Endothelial cell of umbilical vein (primary cell): ENCODE data around the gene STMN3. TPM values are rescaled to one million over a fixed set of nuclear protein-coding genes. Genes with fewer than 3 reads are reported as not detected.

ENCODE experiments used
- BruUV-seq: library from RNA; stranded (reverse); fragments of 400-500 nt; replicated peaks from 2 replicates; lab custom pipeline; 2021; lab: Mats Ljungman, UMichigan
- CTCF ChIA-PET: fragments of 300-600, 350-600 bp; sonication (Branson Sonifier 250); formaldehyde crosslinking; loops from one replicate; lab custom pipeline; 2021; ENCODE audit warnings: antibody characterized with exemption, inconsistent platforms; lab: Charles Lee
- POLR2A ChIA-PET: fragments of 300-600, 350-600 bp; sonication (Branson Sonifier 250); formaldehyde crosslinking; loops from one replicate; lab custom pipeline; 2021; ENCODE audit warnings: antibody characterized with exemption, inconsistent platforms; lab: Charles Lee
- DNase-seq: peaks from one replicate; pipeline ENCODE4 v3.0.0-alpha.2; 2011; ENCODE audit warnings: low read depth, low spot score
- FAIRE-seq: peaks from 2 replicates; lab custom pipeline; 2011; peaks lifted over from hg19 to GRCh38; lab: Jason Lieb, UNC
- H2AFZ ChIP-seq: 2 replicates; pipeline ENCODE4 v1.6.0; 2012; ENCODE audit warnings: low read depth, low read length, control low read depth, inconsistent platforms
- H3K27ac ChIP-seq: 2 replicates; pipeline ENCODE4 v1.5.1; 2011; ENCODE audit warnings: low read depth, mild to moderate bottlenecking, control low read depth, low read length, moderate library complexity; ENCODE audit not compliant: insufficient read depth
- H3K27me3 ChIP-seq, 2 experiments: 2 replicates each; pipeline versions ENCODE4 v1.6.0 to v1.6.1; 2011; ENCODE audit warnings: low read length in 2 of 2, mixed read lengths in 1 of 2; ENCODE audit not compliant: control insufficient read depth in 2 of 2, insufficient read depth in 2 of 2
- H3K36me3 ChIP-seq, 2 experiments: 2 replicates in 1 of 2; 3 replicates in 1 of 2; pipeline ENCODE4 v1.5.1; 2011; ENCODE audit warnings: low read length in 2 of 2, mild to moderate bottlenecking in 1 of 2, moderate library complexity in 1 of 2; ENCODE audit not compliant: control insufficient read depth in 2 of 2, insufficient read depth in 2 of 2; ENCODE audit errors: extremely low read depth in 1 of 2
- H3K4me1 ChIP-seq: 3 replicates; pipeline ENCODE4 v1.5.1; 2011; ENCODE audit warnings: mild to moderate bottlenecking, low read length; ENCODE audit not compliant: control insufficient read depth, insufficient read depth; ENCODE audit errors: extremely low read depth
- H3K4me2 ChIP-seq: 2 replicates; pipeline ENCODE4 v1.6.1; 2011; ENCODE audit warnings: low read length, control low read depth, mixed read lengths; ENCODE audit not compliant: insufficient read depth
- H3K4me3 ChIP-seq, 3 experiments: fragments of 200-600 bp in 1 of 3; sonication (generic), shearing (Covaris generic) in 1 of 3; replicated peaks in 1 of 3; 2 replicates each; pipeline ENCODE4 v1.5.1; 2011 to 2016; ENCODE audit warnings: control low read depth in 3 of 3, low read length in 3 of 3, mild to moderate bottlenecking in 2 of 3, inconsistent platforms in 1 of 3, low read depth in 1 of 3, moderate library complexity in 1 of 3; ENCODE audit not compliant: insufficient read depth in 1 of 3
- H3K79me2 ChIP-seq: 2 replicates; pipeline ENCODE4 v1.6.0; 2012; ENCODE audit warnings: low read length, inconsistent platforms; ENCODE audit not compliant: control insufficient read depth, insufficient read depth
- H3K9ac ChIP-seq: replicated peaks from 2 replicates; pipeline ENCODE3; 2011; ENCODE audit warnings: low read length, control low read depth; ENCODE audit not compliant: insufficient read depth; ENCODE audit errors: extremely low read depth
- H3K9me1 ChIP-seq: replicated peaks from 3 replicates; pipeline ENCODE4 v1.6.0; 2011; ENCODE audit warnings: mild to moderate bottlenecking, low read length; ENCODE audit not compliant: control insufficient read depth, insufficient read depth; ENCODE audit errors: extremely low read depth
- H3K9me3 ChIP-seq: replicated peaks from 2 replicates; pipeline ENCODE4 v1.5.1; 2012; ENCODE audit warnings: low read length, inconsistent platforms; ENCODE audit not compliant: control insufficient read depth, insufficient read depth
- H4K20me1 ChIP-seq: replicated peaks from 2 replicates; pipeline ENCODE3; 2011; ENCODE audit warnings: mild to moderate bottlenecking, low read length; ENCODE audit not compliant: control insufficient read depth, insufficient read depth; ENCODE audit errors: extremely low read depth
- CTCF ChIP-seq, 2 donors: IDR thresholded peaks; 1 replicate in 1 of 2; 2 replicates in 1 of 2; pipeline ENCODE4 v1.5.1; 2011; ENCODE audit warnings: low read length in 2 of 2, mild to moderate bottlenecking in 2 of 2, moderate library complexity in 2 of 2, control low read depth in 1 of 2, inconsistent platforms in 1 of 2, low read depth in 1 of 2; ENCODE audit not compliant: insufficient read depth in 1 of 2; ENCODE audit errors: extremely low read depth in 1 of 2
- FOS ChIP-seq: IDR thresholded peaks from 2 replicates; pipeline ENCODE4 v1.6.1; 2011; ENCODE audit warnings: mild to moderate bottlenecking, low read length, moderate library complexity, borderline replicate concordance; ENCODE audit not compliant: insufficient read depth
- GATA2 ChIP-seq: IDR thresholded peaks from 2 replicates; pipeline ENCODE4 v1.7.0; 2011; ENCODE audit warnings: low read depth, mild to moderate bottlenecking, moderate library complexity, mixed read lengths, low read length; ENCODE audit not compliant: insufficient read length, insufficient read depth
- JUN ChIP-seq: IDR thresholded peaks from 2 replicates; pipeline ENCODE4 v1.6.1; 2011; ENCODE audit warnings: borderline replicate concordance, low read depth; ENCODE audit not compliant: insufficient read length, insufficient read depth
- MAX ChIP-seq: IDR thresholded peaks from 2 replicates; pipeline ENCODE4 v1.6.1; 2011; ENCODE audit not compliant: insufficient read depth, insufficient read length
- MYC ChIP-seq: IDR thresholded peaks from one replicate; pipeline ENCODE4 v1.6.1; 2011; ENCODE audit warnings: mild to moderate bottlenecking, low read depth, low read length
- POLR2A ChIP-seq: IDR thresholded peaks from 2 replicates; pipeline ENCODE4 v1.6.1; 2012; ENCODE audit warnings: low read depth, mild to moderate bottlenecking, control low read depth, low read length
- POLR2AphosphoS5 ChIP-seq: IDR thresholded peaks from 2 replicates; pipeline ENCODE4 v1.6.1; 2012; ENCODE audit warnings: low read depth, mild to moderate bottlenecking, control low read depth, low read length, moderate library complexity; ENCODE audit not compliant: insufficient read depth
- dilution Hi-C: fragments of 300-500 bp; cut with MboI; formaldehyde crosslinking; loops from one replicate; pipeline ENCODE4 v1.15.0; 2019; ENCODE audit warnings: low sequenced_read_pairs; ENCODE audit not compliant: extremely low pct_ligation_motif_present
- intact Hi-C: fragments of 100-400 bp; cut with micrococcal nuclease; formaldehyde crosslinking; loops from one replicate; pipeline ENCODE4 v1.10.0; 2022
- polyA plus RNA-seq, 4 experiments: library from polyadenylated mRNA; depleted of rRNA in 3 of 4; stranded (reverse) in 3 of 4; unstranded in 1 of 4; fragments of >200 nt; gene quantifications; 2 replicates each; pipeline versions ENCODE4 v1.2.1 to v1.2.3, GENCODE V29; 2011 to 2012; ENCODE audit warnings: missing spikeins in 1 of 4
- total RNA-seq: library from RNA; stranded (reverse); gene quantifications from 2 replicates; pipeline ENCODE4 v1.2.3, GENCODE V29; 2021

STMN3 gene
- total and polyA plus RNA-seq, 2 donors (not counting 3 experiments of a cell fraction or from before 2014, with no cell fraction given) = 1.7 to 4.7 TPM

- H3K9me3 ChIP-seq = no peaks in the 10 kb centered on the region
- H3K9me1 ChIP-seq = no peaks in the 10 kb centered on the region
- H4K20me1 ChIP-seq = no peaks in the 10 kb centered on the region
- peaks cover 4 to 10% of the 10 kb centered on the region in 2 experiments for H3K36me3 ChIP-seq
- no peak overlapping the region for H3K4me2 ChIP-seq
- DNase-seq (no peak), FAIRE-seq (no peak)
- H3K4me3 ChIP-seq = no peak overlapping the region
- H2AFZ ChIP-seq = no peak overlapping the region
- POLR2A ChIA-PET = no interaction called here
- intact Hi-C loops (no loop called here), dilution Hi-C loops (no loop called here)
- peaks cover 3% of the 10 kb centered on the region for H3K4me1 ChIP-seq
- no peak overlapping the region for H3K27ac ChIP-seq
- TF ChIP-seq MYC (no peak), POLR2A (no peak), JUN (no peak), GATA2 (no peak), MAX (no peak), FOS (no peak), CTCF (IDR thresholded peaks at IDR 0.05; ENCODE audit: extremely low read depth in 1 of 2, insufficient read depth in 1 of 2, low read depth in 1 of 2, low read length in 2 of 2) (no peak), POLR2AphosphoS5 (no peak)
- CTCF ChIA-PET = no interaction called here
- peaks cover 46% of the 10 kb centered on the region for H3K79me2 ChIP-seq
- BruUV-seq = no TSS peak
- no peaks in the 10 kb centered on the region for H3K27me3 ChIP-seq
- H3K9ac ChIP-seq = no peak overlapping the region
Measured at GRCh38 chr20:63622096-63622495, 31.1 kb downstream of the STMN3 start.
